Hematopoietic multipotent progenitor cell treated with erythropoietin and hydrocortisone succinate and interleukin-3 and kit ligand, for 8 days (in vitro differentiated cells): ENCODE results near the gene PRR19.

ENCODE experiments used
- DNase-seq: peaks from one replicate; pipeline ENCODE4 v3.0.0-alpha.2; 2015

PRR19 gene

DNA sequence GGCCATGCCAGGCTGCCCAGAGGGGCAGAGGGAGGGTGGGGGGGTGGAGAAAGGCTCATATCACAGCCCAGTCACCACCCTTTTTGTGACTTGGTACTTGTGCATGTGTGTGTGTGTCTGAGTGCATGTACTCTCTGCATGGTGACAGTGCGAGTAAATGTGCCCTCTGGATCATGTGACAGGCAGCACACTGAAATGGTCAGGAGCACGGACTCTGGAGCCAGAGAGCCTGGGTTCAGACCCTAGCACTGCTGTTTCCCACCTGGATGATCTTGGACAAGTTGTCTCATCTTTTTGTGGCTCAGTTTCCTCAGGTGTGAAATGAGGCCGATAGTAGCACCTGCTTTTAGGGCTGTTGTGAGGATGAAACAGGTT lies 30.9 kb upstream of the PRR19 start:
- DNase-seq: peak; percentile 54

DNA sequence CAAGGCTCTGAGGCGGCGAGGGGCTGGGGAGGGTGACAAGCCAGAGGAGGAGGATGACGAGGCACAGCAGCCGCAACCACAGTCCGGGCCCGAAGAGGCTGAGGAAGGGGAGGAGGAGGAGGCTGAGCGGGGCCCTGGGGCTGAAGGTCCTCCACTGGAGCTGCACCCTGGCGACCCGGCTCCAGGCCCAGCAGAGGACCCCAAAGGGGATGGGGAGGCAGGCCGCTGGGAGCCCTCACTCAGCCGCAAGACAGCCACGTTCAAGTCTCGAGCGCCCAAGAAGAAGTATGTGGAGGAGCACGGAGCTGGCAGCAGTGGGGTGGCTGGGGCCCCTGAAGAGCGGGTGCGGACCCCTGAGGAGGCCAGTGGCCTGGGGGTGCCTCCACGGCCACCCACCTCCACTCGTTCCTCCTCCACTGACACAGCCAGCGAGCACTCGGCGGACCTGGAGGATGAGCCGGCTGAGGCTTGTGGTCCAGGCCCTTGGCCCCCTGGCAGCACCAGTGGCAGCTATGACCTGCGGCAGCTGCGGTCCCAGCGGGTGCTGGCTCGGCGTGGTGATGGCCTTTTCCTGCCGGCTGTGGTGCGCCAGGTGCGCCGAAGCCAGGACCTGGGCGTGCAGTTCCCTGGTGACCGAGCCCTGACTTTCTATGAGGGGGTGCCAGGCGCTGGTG lies 29.9 kb upstream of the PRR19 start:
- DNase-seq: no peak

DNA sequence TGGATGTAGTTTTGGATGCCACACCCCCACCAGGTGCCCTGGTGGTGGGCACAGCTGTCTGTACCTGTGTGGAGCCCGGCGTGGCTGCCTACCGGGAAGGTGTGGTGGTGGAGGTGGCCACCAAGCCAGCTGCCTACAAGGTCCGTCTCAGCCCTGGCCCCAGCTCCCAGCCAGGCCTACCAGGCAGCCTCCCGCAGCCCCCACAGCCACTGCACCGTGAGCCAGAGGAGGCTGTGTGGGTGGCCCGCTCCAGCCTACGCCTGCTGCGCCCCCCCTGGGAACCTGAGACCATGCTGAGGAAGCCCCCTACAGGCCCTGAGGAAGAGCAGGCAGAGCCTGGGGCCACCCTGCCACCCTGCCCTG lies 29.4 kb upstream of the PRR19 start:
- DNase-seq: no peak

DNA sequence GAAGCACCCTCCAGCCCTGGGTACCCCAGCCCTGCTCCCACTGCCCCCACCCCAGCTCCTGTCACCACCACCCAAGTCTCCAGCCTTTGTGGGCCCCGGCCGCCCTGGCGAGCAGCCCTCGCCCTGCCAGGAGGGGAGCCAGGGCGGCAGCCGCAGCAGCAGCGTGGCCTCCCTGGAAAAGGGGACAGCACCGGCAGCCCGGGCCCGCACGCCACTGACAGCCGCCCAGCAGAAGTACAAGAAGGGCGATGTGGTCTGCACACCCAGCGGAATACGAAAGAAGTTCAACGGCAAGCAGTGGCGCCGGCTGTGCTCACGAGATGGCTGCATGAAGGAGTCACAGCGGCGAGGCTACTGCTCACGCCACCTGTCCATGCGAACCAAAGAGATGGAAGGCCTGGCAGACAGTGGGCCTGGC lies 28.9 kb upstream of the PRR19 start:
- no peak for DNase-seq

DNA sequence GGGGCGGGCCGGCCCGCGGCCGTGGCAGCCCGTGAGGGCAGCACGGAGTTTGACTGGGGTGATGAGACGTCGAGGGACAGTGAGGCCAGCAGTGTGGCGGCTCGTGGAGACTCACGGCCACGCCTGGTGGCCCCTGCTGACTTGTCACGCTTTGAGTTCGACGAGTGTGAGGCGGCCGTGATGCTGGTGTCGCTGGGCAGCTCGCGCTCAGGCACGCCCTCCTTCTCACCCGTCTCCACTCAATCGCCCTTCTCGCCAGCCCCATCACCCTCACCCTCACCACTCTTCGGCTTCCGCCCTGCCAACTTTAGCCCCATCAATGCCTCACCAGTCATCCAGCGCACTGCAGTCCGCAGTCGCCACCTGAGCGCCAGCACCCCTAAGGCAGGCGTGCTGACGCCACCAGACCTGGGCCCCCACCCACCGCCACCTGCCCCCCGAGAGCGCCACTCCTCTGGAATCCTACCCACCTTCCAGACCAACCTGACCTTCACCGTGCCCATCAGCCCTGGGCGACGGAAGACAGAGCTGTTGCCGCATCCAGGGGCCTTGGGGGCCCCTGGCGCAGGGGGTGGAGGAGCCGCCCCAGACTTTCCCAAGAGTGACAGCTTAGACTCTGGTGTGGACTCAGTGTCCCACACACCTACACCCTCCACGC lies 28.4 kb upstream of the PRR19 start:
- DNase-seq: no peak

DNA sequence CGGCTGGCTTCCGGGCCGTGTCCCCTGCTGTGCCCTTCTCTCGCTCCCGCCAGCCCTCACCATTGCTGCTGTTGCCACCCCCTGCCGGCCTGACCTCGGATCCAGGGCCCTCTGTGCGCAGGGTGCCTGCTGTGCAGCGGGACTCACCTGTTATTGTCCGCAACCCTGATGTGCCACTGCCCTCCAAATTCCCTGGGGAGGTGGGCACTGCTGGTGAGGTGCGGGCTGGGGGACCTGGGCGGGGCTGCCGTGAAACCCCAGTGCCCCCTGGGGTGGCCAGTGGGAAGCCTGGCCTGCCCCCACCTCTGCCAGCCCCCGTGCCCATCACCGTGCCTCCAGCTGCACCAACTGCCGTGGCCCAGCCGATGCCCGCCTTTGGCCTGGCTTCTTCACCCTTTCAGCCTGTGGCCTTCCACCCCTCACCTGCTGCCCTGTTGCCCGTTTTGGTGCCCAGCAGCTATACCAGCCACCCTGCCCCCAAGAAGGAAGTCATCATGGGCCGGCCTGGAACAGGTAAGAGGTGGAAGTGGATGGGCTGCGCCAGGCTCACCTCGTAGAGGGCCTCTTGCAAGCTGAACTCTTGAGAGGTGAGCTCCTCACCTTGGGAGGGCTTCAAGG lies 27.8 kb upstream of the PRR19 start:
- DNase-seq: no peak

DNA sequence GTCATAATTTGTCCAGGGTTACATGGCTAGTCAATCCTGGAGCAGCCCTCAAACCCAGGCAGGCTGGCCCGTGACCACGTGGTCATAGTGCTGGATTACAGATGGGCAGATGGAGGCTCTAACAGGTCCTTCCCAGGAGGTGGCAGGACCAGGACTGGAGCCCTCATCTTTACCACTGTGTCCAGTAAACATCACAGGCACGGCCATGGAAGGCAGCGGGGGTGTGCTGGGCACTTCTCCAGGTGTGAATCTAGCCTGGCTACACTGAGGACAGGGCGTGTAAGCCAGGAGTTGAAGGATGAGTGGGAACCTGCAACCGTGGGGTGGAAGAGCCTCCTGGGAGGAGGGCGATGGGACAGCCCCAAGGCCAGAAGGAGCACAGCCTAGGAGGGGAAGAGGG lies 26.8 kb upstream of the PRR19 start:
- no peak for DNase-seq

DNA sequence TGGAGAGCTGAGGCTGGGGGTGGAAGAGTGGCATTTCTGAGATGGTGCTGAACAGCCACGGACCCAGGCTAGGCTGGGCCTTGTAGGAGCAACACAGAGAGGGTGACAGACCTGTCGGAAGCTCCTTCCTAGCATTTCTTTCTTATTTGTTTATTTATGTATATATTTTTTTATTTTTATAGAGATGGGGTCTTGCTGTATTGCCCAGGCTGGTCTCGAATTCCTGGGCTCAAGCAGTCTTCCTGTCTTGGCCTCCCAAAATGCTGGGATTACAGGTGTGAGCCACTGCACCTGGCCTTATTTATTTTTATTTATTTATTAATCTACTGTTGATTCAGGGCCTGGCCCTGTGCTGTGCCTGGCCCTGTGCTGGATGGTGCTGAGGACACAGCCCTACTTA lies 26.4 kb upstream of the PRR19 start:
- DNase-seq: no peak

DNA sequence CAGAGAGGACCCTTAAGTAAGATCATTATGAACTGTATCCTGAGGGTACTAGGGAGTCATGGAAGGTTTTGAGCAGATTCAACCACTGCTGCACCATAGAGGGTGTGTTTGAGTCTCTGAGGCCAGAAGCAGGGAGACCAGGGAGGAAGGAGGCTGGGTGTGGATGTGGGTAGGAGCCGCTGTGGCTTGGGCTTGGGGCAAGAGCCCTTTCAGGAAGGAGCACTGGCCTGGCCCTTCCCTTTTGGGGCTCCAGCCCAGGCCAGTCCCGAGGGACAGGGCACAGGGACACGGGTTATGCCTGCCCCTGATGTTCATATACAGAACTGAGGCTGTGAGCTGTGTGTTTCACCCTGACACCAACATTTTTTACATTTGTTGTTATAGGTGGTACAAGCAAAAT lies 25.6 kb upstream of the PRR19 start:
- no peak for DNase-seq

DNA sequence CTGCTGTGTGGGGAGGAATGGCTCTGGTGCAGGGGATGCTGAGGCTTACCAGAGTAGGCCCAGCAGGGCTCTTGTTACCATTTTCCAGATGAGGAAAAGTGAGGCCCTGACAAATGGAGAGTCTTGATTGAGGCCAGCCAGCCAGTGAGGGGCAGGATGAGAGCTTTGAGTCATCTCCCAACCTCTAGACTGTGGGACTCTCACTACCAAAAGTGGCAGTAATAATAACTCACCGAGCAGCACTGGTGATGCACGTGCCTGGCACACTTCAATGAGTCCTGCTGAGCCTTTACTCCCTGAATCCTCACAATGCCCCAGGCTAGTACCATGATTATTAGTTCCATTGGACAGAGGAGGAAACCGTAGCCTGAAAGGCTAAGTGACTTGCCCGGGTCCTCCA lies 25.1 kb upstream of the PRR19 start:
- no peak for DNase-seq

DNA sequence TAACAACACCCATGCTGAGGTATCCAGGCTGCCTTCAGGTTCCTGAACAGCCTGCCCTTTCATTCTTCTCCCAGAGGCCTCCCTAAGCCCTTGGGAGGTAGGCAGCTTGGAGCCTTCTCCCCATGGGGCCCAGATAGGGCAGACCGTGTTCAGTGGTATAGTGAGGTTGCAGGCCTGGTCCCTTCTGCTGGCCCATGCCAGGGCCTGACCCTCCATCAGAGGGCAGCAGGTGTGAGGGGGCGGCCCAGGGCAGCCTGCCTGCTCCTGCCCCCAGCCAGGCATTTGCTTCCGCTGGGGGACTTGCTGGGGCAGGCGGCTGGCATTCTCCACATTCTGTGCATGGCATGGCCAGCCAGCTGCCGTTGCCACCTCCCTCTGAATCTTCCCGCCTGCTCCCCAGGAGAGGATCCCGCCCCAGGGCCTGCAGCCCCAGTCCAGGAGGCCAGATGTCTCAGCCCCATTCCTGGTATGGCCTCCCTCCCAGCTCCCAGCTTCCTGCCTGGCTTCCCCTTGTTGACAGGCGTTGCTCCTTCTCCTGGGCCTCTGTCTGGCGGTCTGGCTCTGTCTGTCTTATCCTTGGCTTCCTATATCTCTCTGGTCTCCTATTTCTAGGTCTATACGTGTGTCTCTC lies 24.0 kb upstream of the PRR19 start:
- DNase-seq: no peak

DNA sequence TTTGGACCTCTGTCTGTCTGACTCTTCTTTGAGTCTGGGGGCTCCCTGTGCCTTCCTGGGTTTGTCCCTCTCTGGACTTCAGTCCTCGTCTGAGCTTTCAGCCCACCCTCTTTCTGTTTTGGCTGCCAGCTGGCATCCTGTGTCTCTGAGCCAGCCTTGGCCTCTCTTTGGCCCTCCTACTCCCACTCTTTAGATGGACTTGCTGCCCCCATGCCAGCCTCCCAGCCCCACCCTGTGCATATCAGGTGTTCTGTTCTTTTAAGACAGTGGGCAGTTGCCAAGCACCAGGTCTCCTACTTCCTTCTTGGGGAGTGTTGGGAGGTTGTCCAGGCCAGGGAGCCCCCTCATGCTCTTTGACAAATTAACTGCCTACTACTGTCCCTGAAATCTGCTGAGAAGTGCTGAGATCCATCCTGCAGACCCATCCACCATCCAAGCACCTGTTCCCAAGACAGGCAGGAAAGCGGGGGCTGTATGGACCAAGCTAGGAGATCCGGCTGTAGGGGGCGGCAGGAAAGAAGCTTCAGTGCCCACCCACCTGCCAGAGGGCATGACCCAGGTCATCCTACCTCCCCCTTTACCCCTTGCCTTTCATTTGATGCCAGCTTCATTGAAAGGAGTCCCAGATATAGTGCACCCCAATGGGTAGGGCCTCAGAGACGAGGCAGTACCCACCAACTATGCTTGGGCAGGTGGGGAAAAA lies 23.3 kb upstream of the PRR19 start:
- no peak for DNase-seq

DNA sequence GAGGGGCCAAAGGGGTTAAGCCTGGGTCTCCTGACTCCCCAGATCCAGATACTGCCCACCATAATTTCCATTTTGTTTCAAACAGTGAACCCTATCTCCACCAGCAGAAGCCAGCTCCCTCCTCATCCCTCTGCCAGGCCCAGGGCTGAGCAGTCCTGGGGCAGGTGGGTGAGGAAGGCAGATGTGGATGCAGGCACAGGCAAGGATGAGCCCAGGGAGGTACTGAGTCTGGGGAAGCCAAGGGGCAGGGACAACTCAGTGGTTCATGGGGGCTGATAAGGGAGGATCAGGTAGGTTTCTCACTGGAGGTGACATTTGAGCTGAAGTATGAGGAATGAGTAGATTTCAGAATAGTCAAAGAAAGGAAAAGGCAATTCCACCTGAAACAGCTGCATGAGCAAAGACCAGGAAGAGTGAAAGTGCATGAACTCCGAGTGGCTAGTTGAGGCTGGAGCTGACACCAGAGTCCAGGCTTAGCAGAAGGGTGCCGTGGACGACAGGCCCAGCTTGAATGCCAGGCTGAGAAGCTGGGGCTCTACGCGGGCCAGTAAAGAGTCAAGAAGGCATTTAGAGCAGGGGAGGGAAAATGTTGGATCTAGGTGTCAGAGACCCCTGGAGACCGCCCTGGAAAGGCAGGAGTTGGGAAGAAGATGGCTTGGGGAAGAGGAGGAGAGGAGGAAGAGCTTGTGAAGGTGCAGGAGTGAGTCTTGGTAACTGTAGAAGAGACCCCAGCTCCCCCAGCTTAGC lies 22.6 kb upstream of the PRR19 start:
- no peak for DNase-seq

DNA sequence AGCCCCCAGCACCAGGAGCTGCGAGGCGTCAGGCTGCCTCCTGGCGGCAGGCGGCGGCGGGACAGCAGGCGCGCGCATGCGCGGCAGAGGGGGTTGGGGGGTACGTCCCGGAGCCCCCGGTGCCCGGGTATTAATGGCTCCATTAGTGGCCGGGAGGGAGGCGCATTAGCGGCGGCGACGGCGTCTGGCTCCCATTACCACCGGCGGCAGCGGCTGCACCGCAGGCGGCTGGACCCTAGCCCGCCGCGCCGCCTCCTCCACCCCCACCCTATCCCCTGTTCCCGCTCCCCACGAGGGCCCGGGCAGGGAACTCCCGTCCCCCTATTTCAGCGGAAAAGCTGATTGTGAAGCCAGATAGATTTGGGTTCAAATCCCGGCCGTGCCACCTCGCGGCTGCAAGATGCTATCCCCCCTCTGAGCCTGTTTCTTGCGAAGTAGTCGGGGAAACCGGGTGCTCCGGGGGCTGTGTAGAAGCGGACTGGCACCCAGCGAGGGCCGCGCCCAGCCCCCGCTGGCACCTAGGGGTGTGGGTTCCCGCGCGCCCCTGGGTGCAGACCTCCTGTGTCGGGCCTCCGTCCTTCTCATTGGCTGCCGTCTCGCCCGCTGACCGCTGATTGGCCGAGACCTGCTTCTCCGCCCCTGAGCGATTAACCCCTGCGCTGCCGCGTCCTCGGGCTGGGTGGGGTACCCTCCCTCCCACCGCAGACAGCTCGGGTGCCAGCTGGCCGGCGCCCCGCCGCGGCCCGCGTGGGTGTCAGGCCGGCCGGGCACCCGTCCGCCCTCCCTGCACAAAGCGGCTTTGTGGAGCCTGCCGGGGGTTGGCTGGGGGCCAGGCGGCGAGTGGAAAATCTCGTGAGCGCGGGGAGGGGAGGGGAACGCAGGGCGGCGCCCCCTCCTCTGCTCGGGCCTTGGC lies 21.8 kb upstream of the PRR19 start:
- peak; percentile 96 for DNase-seq

DNA sequence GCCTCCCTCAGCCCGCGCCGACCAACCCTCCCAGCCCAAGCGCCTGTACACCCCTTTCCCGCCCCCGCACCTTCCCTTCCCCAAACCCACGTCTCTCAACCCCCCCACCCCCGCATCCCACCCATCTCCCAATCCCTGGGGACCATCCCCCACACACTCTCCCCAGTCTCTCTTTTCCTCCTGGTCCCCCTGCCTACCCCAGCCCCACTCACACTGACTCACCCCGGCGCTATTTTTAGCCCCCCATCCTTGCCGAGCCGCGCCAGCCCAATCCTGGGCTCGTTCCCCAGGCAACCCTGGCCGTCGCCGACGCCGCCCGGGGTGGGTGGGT lies 21.2 kb upstream of the PRR19 start:
- no peak for DNase-seq

DNA sequence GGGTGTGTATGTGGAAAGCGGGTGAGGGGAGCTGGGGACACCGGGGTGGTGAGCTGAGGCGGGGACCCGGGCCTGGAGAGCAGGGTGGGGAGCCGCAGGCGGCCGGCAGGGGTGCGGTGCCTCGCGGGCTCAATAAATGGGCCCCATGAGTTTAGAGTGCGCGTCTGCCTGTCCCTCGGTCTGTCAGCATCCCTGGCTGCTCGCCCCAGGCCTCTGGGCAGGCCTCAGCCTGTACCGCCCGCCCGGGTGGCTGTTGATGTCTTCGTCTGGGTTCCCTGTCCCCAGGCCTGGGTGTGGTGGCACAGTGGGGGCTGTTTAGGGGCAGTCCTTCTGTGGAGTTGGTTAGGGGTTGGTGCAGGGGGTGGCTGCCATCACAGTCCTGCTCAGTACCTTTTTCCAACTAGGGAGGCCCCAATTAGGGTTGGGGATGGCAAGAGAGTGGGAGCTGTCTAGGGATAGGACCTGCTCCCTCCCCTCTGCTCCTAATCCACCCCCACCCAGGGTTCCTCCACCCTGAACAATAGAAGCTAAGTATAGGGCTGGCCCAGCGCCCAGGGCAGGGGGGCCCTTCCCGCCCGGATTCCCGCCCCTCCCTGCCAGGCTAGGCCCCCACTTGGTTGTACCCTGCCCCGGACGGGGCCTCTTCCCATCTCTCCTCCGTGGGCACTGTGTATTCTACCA lies 20.6 kb upstream of the PRR19 start:
- DNase-seq: peak; percentile 72

DNA sequence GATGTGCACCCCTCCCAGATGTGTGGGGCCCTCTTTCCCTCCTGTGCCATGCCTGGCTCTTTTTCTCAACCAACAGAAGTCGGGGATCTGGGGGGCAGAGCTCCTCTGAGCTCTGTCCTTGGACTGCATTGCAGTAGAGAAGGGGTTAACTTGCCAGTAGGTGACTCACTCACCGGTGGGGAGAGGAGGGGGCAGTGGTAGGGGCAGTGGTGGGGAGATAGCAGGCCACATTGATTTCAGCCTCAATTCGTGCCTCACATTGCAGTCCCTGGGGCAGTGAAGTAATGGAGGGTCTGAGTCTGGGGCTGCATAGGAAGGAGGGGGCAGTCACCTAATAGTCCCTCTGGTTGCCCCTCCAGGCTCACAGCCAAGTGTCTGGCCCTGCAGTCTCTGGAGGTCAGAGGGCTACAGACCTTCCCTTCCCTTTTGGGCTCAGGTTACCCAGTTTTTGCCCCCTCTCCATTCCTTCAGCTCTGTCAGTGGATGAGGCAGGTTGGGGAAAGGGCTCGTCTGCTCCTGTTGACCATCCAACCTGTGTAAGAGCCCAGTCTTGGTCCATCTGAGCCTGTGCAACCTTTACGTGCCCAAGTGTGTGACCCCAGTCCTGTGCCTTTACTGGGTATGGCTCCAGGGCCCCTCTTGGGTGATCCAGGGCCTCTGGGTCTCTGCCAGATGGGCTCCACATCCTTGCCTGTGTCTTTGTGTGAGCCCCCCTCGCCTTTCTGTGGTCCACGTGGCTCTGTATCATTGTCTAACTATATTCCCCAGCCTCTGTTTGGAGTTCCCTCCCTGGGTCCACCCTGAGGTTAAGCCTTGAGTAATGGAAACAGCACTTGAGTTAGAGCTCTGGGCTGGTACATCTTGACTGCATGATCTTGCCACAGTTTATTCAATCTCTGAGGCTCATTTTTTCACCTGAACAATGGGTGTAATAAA lies 19.8 kb upstream of the PRR19 start:
- peak; percentile 59 for DNase-seq

DNA sequence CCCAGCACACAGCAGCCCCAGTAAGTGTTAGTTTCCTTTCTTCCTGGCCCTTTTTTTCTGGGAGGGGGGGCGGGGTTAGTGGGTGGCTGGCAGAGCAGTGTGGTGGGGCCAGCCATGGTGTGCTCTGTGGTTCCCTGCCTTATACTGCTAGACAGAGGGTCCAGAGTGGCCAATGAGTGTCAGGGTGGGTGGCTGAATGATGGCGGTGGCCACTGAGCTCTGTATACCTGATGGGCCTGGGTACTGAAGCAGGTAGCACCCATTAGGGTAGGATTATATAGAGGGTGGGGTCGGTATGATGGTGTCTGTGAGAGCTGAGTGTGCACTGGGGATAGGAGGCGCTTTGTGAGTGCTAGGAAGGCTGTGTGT lies 19.1 kb upstream of the PRR19 start:
- no peak for DNase-seq

DNA sequence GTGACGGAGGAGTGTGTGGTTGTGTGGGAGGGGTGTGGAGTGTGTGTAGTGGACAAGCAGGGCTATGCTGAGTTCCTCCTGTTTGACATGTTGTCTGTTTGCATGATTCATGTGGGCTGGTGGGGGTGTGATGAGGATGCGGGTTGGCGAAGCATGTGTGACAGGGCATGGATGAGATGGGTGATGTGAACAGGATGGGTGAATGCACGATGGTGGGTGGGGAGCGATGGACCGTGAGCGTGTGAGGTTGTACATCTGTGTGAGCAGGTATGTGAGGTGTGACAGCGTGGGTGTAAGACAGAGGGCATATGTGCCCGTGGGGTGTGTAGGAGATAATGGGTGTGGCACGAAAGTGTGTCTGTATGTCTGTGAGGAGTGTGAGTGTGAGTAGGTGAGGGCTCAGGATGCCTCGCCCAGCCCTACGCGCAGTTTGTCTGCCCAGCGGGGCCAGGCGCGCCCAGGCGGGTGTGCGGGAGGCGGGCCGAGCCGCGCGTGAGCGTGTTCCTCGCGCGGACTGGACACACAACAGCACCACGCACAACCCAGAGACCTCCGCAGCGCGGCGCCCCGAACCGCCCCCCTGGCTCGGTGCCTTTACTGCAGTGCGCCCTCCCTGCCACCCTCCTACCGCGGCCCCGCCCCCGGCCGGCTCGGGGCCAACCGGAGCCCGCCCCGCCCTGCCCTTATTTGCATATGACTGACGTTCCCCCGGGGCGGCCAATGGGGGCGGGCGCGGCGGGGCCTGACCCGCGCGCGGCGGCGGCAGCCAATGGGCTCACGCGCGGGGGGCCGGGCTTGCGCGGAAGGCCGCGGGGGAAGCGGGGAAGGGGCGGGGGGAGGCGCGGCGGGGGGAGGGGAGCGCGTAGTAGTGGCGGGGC lies 18.5 kb upstream of the PRR19 start:
- DNase-seq: peak; percentile 93
